ENCODE measurements around the gene FGD5.

FGD5 gene

DNA sequence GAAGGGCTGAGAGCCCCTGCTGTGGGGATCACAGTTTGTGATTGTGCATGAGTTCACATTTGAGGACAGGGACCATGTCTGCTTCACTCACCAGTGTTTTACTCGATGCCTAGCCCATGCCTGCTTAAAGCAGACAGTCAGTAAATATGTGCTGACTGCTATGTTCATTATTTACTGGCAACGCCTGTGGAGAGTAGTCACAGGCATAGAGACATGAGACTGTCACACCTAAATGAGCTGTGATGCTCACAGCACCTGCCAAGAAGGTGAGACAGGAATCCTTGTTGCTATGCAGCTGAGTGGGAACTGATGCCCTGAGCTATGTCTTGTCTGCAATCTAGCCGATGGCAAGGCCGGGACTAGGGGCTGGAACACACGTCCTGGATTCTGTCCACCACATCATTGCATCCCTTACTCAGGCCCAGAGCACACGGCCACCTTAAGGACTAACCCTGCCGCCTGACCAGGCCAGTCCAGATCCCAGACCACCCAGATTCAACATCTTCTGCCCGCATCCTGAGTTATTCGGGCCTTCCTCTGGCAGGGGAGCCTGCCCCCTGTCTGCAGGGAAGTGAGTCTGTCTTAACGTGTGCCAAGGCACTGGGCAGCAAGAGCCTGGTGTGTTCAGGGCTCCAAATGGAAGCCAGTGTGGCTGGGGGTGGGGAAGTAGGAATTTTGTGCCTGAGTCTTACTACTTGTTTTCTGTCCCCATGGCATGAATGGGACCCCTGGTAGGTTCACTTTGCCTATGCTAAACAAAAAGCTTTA, 44.8 kb downstream of the FGD5 start:
- no peak for DNase-seq (ENCODE audit: low spot score)
- in situ Hi-C loops (cut with MboI; ENCODE audit: low pct_unique_long_range_greater_than_20kb, low sequenced_read_pairs, unreplicated experiment): no loop called here
- TF ChIP-seq, protein P1, sequence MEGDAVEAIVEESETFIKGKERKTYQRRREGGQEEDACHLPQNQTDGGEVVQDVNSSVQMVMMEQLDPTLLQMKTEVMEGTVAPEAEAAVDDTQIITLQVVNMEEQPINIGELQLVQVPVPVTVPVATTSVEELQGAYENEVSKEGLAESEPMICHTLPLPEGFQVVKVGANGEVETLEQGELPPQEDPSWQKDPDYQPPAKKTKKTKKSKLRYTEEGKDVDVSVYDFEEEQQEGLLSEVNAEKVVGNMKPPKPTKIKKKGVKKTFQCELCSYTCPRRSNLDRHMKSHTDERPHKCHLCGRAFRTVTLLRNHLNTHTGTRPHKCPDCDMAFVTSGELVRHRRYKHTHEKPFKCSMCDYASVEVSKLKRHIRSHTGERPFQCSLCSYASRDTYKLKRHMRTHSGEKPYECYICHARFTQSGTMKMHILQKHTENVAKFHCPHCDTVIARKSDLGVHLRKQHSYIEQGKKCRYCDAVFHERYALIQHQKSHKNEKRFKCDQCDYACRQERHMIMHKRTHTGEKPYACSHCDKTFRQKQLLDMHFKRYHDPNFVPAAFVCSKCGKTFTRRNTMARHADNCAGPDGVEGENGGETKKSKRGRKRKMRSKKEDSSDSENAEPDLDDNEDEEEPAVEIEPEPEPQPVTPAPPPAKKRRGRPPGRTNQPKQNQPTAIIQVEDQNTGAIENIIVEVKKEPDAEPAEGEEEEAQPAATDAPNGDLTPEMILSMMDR (IDR thresholded peaks at IDR 0.05; ENCODE audit: extremely low read depth, insufficient read depth, missing control alignments): peak; percentile 24

DNA sequence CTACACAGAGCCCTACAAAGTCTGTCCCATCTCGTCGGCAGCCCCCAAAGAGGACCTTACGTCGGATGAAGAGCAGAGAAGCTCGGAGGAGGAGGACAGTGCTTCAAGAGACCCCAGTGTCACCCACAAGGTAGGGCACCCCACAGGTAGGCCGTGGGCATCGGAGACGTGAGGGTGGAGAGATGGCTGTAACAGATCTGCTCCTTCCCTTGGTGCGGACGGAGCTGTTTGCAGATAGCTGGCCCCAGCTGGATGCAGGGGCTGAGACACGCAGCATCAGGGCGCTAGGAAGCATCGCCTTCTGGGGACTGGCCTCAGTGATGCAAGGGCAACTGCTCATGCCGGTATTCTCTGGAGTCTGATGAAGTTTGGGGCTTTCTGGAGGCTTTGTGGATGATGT, 45.4 kb downstream of the FGD5 start:
- DNase-seq (ENCODE audit: low spot score): no peak
- in situ Hi-C loops (cut with MboI; ENCODE audit: low pct_unique_long_range_greater_than_20kb, low sequenced_read_pairs, unreplicated experiment): no loop called here
- TF ChIP-seq, protein P1 (IDR thresholded peaks at IDR 0.05; ENCODE audit: extremely low read depth, insufficient read depth, missing control alignments): no peak

DNA sequence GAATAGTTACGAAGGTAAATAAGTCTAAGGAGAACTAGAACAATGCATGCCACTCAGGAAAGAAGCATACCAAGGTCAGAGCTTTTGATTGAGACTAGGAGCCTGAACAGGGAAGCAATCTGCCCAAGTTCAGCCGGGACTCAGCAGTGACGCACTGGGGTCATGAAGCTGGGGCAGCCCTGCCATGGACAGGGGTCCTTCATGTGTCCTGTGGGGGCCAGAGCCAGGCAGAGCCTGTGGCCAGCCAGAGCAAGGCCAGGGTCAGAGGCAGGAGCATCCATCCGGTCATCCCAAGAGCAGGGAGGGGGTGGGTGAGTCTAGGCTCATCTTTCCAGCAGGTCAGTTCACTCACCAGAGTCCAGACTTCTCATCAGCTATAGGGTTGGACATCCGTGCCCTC, 47.9 kb downstream of the FGD5 start:
- in situ Hi-C loops (cut with MboI; ENCODE audit: low pct_unique_long_range_greater_than_20kb, low sequenced_read_pairs, unreplicated experiment): no loop called here
- no peak for DNase-seq (ENCODE audit: low spot score)
- TF ChIP-seq, protein P1 (IDR thresholded peaks at IDR 0.05; ENCODE audit: extremely low read depth, insufficient read depth, missing control alignments): no peak

DNA sequence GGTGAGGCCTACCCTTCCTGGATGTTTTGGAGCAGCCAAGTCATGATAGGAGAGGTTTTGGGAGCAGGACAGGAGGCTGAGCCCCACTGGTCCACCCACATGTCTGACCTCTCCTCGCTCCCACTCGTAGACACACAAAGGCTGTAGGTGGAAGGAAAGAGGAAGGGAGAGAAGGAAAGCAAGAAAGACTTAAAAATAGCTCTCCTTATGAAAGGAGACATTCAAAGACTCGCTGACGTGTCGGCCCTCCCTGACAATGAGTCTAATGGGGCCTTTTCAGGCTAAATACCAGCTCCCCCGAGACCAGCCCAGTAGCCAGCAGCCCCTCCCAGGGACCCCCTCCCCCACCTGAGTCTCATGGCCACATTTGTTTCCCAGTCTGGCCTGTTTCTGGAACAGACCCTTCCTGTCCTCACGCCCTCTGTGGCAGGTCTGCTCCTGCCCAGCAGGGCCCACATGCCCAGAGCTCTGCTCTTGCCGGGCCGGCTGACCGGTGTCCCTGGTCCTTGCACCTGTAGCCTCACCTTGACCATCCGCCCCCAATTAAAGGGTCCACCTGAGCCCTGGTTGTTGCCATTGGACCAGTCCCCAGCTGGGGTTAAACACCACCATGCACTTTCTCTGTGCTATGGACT, 49.3 kb downstream of the FGD5 start:
- in situ Hi-C loops (cut with MboI; ENCODE audit: low pct_unique_long_range_greater_than_20kb, low sequenced_read_pairs, unreplicated experiment): no loop called here
- TF ChIP-seq, protein P1 (IDR thresholded peaks at IDR 0.05; ENCODE audit: extremely low read depth, insufficient read depth, missing control alignments): no peak
- no peak for DNase-seq (ENCODE audit: low spot score)

DNA sequence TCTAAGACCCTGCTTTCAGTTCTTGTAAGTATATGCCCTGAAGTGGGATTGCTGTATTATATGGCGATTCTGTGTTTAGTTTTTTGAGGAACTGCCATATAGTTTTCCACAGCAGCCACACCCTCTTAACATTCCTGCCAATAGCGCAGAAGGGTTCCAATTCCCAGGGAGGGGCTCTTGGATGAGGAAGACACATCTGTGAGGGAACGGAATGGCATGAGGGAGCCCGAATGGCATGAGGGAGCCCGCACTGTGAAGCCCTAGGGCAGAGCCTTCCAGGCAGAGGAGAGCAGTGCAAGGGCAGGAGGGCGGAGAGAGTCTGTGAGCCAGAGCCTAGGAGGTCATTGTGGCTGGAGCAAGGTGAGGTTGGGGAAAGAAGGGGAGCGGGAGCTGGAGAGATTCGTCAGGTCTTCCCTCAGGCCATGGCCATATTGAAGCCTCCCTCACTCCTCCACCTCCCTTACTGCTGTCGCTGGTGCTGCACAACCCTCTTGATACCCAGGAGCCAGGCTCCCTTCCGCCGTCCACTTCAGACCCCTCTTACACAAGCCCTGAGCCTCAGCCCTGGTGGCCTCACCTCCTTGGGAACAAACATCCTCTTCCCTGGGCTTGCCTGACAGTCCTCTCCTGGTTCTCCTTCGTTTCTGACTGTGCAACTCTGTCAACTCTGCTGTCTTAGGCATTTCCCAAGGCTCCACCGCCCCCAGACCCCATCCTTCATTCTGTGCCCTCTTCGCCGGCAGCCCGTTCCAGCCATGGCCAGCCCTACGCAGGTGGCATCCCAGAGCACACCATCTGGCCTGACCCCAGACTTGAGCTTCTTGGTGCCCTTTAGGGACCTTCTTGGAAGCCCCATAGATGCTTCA, 51.4 kb downstream of the FGD5 start:
- in situ Hi-C loops (cut with MboI; ENCODE audit: low pct_unique_long_range_greater_than_20kb, low sequenced_read_pairs, unreplicated experiment): no loop called here
- TF ChIP-seq, protein P1 (IDR thresholded peaks at IDR 0.05; ENCODE audit: extremely low read depth, insufficient read depth, missing control alignments): no peak
- DNase-seq (ENCODE audit: low spot score): no peak

DNA sequence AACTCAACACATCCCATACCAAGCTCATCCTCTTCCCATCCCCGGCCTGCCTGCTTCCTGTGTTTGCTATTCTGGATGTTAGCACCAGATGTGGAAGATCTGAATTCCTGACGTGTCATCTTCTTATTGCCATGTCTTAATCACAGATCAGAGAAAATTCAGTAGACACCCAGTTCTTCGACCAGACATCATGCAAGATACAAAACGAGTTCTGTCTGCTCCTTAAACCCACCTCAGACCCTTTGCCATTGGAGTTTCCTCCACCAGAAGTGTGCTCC, 52.0 kb downstream of the FGD5 start:
- in situ Hi-C loops (cut with MboI; ENCODE audit: low pct_unique_long_range_greater_than_20kb, low sequenced_read_pairs, unreplicated experiment): no loop called here
- DNase-seq (ENCODE audit: low spot score): no peak
- TF ChIP-seq, protein P1 (IDR thresholded peaks at IDR 0.05; ENCODE audit: extremely low read depth, insufficient read depth, missing control alignments): no peak

Measured in GM13977 (cell line).